Measurements from ENCODE around the gene RIN2.

DNA sequence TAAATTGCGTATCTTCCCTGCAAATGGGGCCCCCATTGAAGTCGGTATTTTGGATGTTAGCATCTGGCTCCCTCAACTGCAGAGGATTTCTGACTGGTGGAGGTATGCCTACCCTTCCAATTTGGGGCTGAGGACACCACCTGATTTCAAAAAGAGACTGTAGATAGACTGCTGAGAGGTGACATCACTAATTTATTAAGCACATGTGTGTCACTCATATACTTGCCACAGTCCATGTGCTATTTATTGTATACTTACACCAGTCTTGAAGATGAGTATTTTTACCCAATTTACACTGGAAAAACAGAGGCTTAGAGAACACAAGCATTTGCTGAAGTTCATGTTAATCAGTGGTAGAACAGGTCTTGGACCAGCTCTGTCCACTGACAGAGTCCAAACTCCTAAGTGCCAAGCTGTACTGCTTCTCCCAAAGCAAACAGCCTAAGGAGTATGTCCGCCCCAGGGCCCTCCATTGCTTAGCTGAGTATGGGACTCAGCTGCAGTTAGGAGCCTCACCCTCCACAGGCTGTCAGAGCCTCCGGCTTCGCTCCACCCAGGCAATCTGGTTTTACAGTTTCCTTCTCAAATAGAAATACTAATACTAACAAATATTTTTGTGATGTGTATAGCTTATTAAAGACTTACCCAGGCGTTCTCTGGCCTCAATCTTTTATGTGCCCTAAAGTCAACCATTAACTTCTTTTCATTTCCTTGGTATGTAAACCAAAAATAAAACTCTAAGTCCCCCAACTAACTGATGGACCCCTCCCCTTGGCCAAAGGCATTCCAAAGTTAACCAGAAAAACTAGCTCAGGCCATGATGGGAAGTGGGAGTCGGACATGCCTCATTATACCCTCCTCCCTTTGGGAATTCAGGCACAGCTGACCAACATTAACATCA, 17.5 kb downstream of the RIN2 start:
- TF ChIP-seq POLR2A (IDR thresholded peaks at IDR 0.05), result no peak
- TF ChIP-seq, protein P1, sequence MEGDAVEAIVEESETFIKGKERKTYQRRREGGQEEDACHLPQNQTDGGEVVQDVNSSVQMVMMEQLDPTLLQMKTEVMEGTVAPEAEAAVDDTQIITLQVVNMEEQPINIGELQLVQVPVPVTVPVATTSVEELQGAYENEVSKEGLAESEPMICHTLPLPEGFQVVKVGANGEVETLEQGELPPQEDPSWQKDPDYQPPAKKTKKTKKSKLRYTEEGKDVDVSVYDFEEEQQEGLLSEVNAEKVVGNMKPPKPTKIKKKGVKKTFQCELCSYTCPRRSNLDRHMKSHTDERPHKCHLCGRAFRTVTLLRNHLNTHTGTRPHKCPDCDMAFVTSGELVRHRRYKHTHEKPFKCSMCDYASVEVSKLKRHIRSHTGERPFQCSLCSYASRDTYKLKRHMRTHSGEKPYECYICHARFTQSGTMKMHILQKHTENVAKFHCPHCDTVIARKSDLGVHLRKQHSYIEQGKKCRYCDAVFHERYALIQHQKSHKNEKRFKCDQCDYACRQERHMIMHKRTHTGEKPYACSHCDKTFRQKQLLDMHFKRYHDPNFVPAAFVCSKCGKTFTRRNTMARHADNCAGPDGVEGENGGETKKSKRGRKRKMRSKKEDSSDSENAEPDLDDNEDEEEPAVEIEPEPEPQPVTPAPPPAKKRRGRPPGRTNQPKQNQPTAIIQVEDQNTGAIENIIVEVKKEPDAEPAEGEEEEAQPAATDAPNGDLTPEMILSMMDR (IDR thresholded peaks at IDR 0.05), result no peak

All from thyroid gland (tissue), 4 donors.